ENCODE data around the gene YTHDF1. TPM values are rescaled to one million over a fixed set of nuclear protein-coding genes. Genes with fewer than 3 reads are reported as not detected.

YTHDF1 gene
- total RNA-seq, 1 experiment from 2014 or later, result 85.4 TPM

- Histone ChIP-seq H3K79me2 (ENCODE audit: insufficient read depth, low read length) (no peaks in the 10 kb centered on the region), H3K9me3 (ENCODE audit: control insufficient read depth, low read depth, low read length) (no peaks in the 10 kb centered on the region), H2BK5ac (ENCODE audit: insufficient read length, low read length) (no peak overlapping the region), H3K27ac (ENCODE audit: insufficient read length, low read depth, low read length) (no peak overlapping the region), H3K4ac (ENCODE audit: low read depth, low read length) (no peak overlapping the region), H3K18ac (ENCODE audit: insufficient read length, low read depth, low read length) (no peak overlapping the region), H3K27me3 (ENCODE audit: insufficient read depth, low read length) (peaks cover 4% of the 10 kb centered on the region; the same call in 1 of the 2 replicates), H3K23ac (ENCODE audit: insufficient read length, low read depth, low read length) (no peak overlapping the region), H2AK5ac (ENCODE audit: insufficient read length, low read length) (no peak overlapping the region), H2BK20ac (ENCODE audit: low read depth, low read length, poor library complexity, severe bottlenecking) (no peak overlapping the region), H4K20me1 (ENCODE audit: control insufficient read depth, insufficient read depth, insufficient read length) (no peaks in the 10 kb centered on the region), H2AFZ (ENCODE audit: low read length) (no peak overlapping the region), H4K5ac (ENCODE audit: insufficient read length, low read depth, low read length) (no peak overlapping the region), H3K9ac (ENCODE audit: extremely low read depth, insufficient read length, low read length) (no peak overlapping the region), H3K79me1 (ENCODE audit: insufficient read depth, low read depth, low read length, poor library complexity, severe bottlenecking) (no peaks in the 10 kb centered on the region), H3T11ph (ENCODE audit: low read length) (no peak overlapping the region), H4K91ac (ENCODE audit: insufficient read length, low read depth, low read length) (no peak overlapping the region), H3K56ac (ENCODE audit: insufficient read length, low read depth, low read length) (no peak overlapping the region), H3K4me1 (ENCODE audit: insufficient read depth, low read length) (no peaks in the 10 kb centered on the region; the same call in 1 of the 2 replicates), H4K8ac (replicated peaks; ENCODE audit: insufficient read length, low read depth, low read length) (no peak overlapping the region), H2BK120ac (ENCODE audit: low read depth, low read length, poor library complexity, severe bottlenecking) (no peak overlapping the region), H2BK15ac (ENCODE audit: low read depth, low read length) (no peak overlapping the region), H3K23me2 (ENCODE audit: insufficient read length, low read depth, low read length, poor library complexity, severe bottlenecking) (peaks cover 15% of the 10 kb centered on the region), H3K14ac (ENCODE audit: insufficient read depth, low read length) (no peak overlapping the region), H3K4me2 (ENCODE audit: insufficient read depth, insufficient read length, low read length) (no peak overlapping the region), H2BK12ac (ENCODE audit: insufficient read length, low read depth, low read length) (no peak overlapping the region)
- Mint-ChIP-seq H3K4me1 (peaks cover 27 to 33% of the 10 kb centered on the region in 2 experiments), H3K27me3 (ENCODE audit: low read depth) (peaks cover 41% of the 10 kb centered on the region), H3K27ac (no peak overlapping the region), H3K9me3 (no peaks in the 10 kb centered on the region; a peak in 2 of 5 replicates), H3K36me3 (ENCODE audit: insufficient read depth in 1 of 3, low read depth in 3 of 3) (no peaks in the 10 kb centered on the region), H3K4me3 (no peak overlapping the region)
- no peak for DNase-seq
- WGBS (ENCODE audit: extremely low coverage, insufficient read length, low lambda C conversion rate), result no CpG with 5 or more reads among the region's 13 CpGs
- no peak for TF ChIP-seq CTCF (conservative IDR thresholded peaks at IDR 0.05)
Measured at GRCh38 chr20:63257629-63258028, 41.7 kb upstream of the YTHDF1 start.
